GM10847 (cell line): Measurements from ENCODE around the gene TRIM28.
A peak's percentile ranks its signal among the peaks of the same experiment; 100 is the strongest.

Experiments used
- POLR2A ChIP-seq: IDR thresholded peaks from 2 replicates; pipeline ENCODE4 v1.6.1; 2011; ENCODE audit not compliant: insufficient read length; ENCODE audit errors: extremely low read depth

TRIM28 gene

GRCh38 chr19:58543826-58544590, at the start of gene TRIM28:
TSS of gene TRIM28 (plus strand) at chr19:58544064. CDS start at chr19:58544758, 694 bp downstream.
- peak; percentile 99 for TF ChIP-seq POLR2A

GRCh38 chr19:58497634-58498170, 46.2 kb upstream of the TRIM28 start:
- no peak for TF ChIP-seq POLR2A

DNA sequence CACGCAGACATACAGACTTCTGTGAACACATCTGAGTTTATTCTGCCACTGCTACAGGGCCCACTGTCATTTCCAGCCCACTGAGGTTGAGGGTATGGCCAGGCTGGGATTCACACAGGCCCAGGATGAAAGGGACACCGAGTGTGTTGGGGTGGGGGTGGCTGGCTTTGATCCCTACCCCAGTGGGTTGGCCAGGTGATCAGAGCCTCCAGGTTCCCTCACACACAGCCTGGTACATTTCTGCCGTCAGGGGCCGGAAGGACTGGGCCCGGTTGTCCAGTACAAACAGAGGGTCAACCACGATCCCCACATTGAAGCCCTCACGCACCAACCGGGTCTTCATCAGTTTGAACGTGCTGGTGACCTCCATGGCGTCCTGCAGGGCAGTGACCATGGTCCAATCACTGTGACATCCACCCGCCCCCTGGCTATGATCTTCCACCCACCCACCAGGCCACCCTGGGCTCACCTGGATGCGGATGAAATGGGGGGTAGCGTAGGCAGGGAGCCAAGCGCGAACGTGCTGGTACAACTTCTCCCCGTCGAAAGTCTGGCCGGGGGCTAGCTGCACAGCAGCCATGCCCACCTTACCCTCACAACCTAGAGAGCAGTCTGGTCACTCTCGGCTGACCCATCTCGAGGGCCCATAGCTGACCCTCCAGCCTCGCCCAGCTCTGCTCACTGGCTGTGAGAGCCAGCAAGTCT, 45.4 kb upstream of the TRIM28 start:
- no peak for TF ChIP-seq POLR2A

GRCh38 chr19:58499021-58499927, 44.6 kb upstream of the TRIM28 start:
- peak; percentile 38 for TF ChIP-seq POLR2A

GRCh38 chr19:58500242-58500641, 43.6 kb upstream of the TRIM28 start:
- TF ChIP-seq POLR2A: no peak

DNA sequence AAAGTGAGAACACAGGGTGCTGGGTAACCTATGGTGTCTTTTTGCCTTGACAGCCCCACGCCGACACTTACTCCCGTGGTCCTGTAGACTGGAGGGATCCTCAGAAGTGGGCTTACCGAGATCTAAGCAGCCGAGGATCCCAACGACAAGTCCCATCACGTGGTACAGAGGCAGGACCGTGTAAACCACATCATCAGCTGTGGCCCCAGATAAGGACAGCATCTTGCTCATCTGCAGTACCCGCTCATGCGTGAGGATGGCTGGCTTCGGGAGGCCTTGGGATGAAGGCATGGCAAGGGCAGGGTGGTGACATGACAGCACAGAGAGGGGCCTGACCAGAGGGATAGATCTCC, 34.2 kb upstream of the TRIM28 start:
- no peak for TF ChIP-seq POLR2A

DNA sequence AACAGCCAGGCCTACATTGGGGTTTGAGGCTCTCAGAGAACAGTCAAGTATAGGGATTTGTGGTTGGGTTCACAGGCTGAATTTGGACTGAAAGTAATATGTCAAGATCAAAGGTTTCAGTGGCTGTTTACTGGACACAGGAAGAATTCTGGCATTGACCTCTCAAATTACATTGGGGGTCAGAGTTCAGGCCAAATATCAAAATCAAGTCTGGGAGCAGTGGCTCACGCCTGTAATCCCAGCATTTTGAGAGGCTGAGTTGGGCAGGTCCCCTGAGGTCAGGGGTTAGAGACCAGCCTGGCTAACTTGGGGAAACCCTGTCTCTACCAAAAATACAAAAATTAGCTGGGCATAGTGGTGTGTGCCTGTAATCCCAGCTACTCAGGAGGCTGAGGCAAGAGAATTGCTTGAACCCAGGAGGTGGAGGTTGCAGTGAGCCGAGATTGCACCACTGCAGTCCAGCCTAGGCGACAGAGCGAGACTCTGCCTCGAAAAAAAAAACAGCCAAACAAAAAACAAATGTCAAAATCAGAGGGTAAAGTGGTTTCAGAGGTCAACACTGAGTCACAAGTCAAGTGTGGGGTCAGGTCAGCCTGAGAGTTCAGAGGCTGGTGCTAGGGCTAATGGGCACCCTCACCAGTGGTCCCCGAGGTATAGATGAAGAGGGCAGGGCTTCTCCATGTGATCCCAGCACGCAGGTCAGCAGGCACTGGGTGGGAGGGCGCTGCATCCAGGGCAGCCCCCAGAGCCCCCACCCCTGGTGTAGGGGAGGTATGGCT, 33.6 kb upstream of the TRIM28 start:
- TF ChIP-seq POLR2A: no peak

- no peak for TF ChIP-seq POLR2A
Measured at GRCh38 chr19:58511353-58512208, 32.3 kb upstream of the TRIM28 start, which contains the start of gene SLC27A5. TSS of gene SLC27A5 (minus strand) at chr19:58511992. CDS start at chr19:58511955, 37 bp downstream.

DNA sequence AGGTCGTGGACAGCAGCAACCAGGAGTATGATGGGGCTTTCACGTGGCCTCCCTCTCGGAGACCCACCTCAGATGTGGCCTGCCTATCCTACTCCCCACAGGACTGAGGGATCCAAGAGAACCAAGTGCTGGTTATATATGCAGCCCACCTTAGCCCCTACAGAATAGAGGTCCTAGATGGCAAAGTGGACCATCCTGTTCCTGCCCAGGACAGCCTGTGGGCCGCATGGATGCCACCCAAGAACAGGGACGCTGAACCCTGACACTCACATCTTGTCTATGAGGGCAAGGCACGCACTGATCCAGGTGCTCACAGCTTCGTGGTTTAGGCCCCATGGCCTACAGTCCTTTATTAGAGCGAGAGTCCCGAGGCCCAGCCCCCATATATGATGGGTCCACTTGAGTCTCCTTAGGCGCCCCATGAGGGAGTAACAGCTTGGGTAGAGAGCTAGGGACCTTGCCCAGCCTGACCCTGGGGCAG, 30.6 kb upstream of the TRIM28 start:
- TF ChIP-seq POLR2A: no peak

GRCh38 chr19:58513694-58514563, 29.9 kb upstream of the TRIM28 start:
- TF ChIP-seq POLR2A: peak; percentile 67

- no peak for TF ChIP-seq POLR2A
Measured at GRCh38 chr19:58514564-58515022, 29.3 kb upstream of the TRIM28 start.

- TF ChIP-seq POLR2A: no peak
Measured at GRCh38 chr19:58515259-58515658, 28.6 kb upstream of the TRIM28 start.
